Measurements from ENCODE around the gene WDR70.
"Not testable (repeated sequence)": the region's sequence is repeated elsewhere in the genome, so short reads cannot be mapped to it uniquely, and the experiment has no call there.

The WDR70 gene

DNA sequence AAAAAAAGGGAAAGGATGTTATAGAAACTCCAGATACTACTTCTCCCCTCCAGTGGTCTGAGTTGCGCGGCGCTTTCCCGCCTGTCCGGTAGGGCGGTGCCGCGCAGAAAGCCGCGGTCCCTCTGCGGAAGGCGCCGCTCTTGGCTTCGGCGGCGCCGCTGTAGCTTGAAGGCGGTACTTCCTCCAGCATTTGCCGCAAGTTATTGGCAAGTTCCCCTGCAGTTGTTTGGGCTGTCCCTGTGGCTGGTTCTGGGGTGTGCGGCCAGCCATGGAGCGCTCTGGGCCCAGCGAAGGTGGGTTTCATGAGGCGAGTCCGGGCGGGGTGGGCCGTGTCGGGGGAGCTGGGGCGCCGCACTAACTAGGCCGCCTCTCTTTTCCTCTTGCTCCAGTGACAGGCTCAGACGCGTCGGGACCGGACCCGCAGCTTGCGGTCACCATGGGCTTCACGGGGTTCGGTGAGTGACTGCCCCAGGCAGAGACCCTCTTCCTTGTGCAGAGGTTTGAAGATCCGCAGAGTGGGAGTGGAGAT lies at the start of gene WDR70:
TSS of gene WDR70 (plus strand) at position 219 of the 529 bp plus-strand sequence. CDS start at position 269, 50 bp downstream.
- DNase-seq: not testable (repeated sequence)

DNA sequence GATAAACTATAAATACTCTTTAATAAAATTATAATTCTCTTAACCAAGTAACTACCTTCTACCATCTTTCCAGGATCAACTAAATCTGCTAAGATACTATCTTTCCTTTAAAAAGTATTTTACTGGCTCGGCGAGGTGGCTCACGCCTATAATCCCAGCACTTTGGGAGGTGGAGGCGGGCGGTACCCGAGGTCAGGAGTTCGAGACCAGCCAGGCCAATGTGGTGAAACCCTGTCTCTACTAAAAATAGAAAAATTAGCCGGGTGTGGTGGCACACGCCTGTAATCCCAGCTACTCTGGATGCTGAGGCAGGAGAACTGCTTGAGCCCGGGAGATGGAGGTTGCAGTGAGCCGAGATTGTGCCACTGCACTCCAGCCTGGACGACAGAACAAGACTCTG lies 44.4 kb upstream of the WDR70 start:
- DNase-seq: not testable (repeated sequence)

DNA sequence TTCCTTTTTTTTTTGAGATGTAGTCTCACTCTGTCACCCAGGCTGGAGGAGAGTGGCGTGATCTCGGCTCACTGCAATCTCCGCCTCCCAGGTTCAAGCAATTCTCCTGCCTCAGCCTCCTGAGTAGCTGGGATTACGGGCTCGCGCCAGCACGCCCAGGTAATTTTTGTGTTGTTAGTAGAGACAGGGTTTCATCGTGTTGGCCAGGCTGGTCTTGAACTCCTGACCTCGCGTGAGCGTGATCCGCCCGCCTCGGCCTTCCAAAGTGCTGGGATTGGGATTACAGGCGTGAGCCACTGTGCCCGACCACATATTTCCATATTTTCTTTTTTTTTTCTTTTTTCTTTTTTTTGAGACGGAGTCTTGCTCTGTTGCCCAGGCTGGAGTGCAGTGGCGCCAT lies 36.4 kb upstream of the WDR70 start:
- not testable (repeated sequence) for DNase-seq

DNA sequence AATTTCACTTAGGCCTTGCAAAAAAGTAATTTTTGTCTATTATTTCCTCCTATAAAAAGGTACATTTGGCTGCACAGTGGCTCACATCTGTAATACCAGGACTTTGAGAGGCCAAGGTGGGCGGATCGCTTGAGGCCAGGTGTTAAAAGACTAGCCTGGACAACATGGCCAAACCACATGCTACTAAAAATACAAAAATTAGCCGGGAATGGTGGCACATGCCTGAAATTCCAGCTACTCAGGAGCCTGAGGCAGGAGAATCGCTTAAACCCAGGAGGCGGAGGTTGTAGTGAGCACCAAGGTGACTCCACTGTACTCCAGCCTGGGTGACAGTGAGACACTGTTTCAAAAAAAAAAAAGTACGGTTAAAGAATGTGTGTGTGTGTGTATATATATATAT lies 24.0 kb upstream of the WDR70 start:
- DNase-seq: no peak

DNA sequence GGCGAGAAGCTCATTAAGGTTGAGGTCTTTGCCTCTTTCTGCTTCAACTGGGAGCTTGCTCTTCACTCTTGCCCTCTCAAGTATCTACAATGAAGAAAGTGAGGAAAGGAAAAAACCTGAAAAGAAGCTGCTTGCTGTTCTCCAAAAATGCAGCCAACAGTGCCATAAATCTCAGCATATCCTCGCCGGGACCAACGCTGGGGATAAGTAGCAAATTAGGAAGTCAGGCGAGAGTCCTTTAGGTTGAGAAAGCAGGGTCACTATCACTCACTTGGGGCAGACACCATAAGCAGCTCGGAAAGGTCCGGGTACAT lies 8.6 kb upstream of the WDR70 start:
- no peak for DNase-seq

DNA sequence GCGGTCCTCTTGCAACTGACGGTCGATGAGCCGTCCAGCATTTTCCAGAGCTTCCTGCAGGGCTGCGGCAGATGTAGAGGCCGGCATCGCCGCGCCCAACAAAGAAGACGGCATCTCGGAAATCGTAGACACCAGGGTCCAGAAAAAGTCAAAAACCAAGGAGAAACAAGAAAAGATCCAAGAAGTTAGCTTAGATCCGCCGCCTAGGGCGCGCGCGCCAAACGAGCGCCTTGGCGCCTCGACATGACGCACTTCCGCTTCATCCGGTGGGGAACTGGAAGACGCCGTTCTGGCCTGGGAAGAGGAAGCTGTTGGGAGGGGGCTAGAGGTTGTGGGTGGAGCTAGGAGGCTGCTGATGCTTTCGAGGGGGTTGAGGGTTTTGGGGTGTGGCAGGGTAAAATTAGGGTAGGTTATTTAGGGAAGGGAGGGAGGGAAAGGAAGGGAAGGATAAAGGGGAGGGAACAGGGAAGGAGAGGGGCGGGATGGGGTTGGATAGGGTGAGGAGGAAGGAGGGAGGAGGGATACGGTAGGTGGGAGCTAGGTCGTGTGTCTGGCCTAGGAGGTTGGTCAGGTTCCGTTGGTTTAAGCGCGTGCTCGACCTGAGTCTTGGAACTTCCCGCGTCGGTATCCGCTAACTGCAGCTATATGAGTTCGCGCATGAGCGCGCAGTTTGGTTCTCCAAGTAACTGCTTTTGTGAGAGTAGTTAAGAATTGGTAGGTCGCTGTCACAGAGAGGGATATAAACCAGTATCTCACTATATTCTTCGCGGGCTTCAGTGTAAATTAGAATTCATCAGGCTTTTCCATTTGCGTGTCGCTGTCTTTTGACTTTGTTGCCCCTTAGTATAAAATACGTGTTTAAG lies 8.0 kb upstream of the WDR70 start, which contains the start of gene NUP155:
TSS of gene NUP155 (minus strand) at position 243 of the 863 bp plus-strand sequence. CDS start at position 114, 129 bp downstream.
- DNase-seq: peak; percentile 80

DNA sequence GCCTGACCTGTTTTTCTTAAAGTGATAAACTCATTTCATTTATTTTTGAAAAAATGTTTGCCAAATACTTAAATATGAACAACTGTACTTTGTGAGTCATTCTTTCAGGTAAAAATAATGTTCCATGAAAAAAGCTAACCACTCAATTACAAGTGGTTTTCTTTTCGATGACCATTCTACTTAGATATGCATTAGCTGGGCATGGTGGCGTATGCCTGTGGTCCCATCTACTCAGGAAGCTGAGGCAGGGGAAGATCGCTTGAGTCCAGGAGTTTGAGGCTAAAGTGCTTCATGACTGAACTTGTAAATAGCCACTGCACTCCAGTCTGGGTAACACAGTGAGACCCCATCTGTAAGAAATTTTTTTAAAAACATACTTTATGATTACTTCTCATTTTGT lies 4.0 kb upstream of the WDR70 start:
- DNase-seq: no peak

DNA sequence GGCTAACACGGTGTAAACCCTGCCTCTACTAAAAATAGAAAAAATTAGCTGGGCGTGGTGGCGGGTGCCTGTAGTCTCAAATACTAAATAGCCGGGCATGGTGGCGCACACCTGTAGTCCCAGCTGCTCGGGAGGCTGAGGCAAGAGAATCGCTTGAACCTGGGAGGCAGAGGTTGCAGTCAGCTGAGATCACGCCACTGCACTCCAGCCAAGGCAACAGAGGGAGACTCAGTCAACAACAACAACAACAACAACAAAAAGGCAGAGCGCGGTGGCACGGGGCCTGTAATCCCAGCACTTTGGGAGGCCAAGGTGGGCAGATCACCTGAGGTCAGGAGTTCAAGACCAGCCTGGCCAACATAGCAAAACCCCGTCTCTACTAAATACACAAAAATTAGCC lies 1.1 kb upstream of the WDR70 start:
- not testable (repeated sequence) for DNase-seq

DNA sequence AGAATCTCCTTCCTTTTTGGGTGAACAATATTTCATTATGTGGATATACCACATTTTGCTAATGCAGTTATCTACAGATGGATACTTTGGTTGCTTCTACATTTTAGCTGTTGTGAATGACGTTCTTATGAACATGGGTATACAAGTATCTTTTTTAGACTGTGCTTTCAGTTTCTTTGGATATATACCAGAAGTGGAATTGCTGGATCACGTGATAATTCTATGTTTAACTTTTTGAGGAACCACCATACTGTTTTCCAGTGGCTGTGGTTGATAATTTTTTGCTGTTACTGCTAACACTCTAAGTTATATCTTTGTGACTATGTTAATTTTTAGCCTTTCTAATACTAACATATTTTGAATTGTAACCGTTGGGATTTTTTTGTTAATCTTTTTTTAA lies 12.5 kb downstream of the WDR70 start:
- no peak for DNase-seq

DNA sequence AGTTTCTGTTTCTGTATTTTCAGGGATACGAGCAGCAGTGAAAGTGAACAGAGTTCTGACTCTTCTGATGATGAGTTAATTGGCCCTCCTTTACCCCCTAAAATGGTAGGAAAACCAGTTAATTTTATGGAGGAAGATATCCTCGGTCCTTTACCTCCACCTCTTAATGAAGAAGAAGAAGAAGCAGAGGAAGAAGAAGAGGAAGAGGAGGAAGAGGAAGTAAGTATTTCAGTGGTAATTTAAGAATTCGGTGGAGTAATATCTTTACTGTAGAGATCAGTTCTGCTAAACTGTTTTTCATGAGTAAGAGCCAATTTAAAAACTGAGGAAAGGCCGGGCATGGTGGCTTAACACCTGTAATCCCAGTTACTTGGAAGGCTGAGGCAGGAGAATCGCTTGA lies 17.2 kb downstream of the WDR70 start:
- no peak for DNase-seq

DNA sequence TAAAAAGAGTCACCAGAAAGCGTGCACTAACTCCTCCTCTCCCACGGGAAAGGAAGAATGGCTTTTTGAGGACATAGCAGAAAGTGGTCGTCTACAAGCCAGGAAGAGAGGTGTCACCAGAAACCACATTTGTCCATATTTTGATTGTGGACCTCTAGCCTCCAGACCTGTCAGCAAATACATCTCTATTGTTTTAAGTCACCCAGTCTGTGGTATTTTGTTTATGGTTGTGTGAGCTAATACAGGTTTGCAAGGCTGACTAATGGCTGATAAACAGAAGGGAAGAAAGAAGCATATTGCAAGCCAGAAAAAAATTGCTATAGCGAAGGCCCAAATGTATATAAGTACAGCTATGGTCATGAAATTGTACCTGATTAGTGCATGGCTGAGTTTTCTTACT lies 21.4 kb downstream of the WDR70 start:
- DNase-seq: no peak

DNA sequence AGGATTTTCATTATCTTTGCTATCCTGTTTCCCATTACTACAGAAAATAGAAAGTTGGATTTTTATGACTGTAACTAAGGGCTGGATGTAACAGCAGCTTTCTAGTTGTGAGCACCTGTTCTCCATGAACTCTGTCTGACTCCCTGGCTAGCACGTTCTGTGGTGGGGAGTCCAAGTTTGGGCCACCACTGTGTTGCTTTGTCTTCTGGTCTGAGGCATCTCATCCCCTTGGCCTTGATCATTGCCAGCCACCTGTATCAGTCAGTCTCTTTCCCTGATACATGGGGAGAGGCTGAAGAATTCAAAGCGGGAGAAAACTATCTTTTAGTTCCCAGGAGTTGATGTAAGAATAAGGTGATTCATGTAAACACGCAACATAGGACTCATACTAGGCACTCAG lies 33.4 kb downstream of the WDR70 start:
- no peak for DNase-seq

DNA sequence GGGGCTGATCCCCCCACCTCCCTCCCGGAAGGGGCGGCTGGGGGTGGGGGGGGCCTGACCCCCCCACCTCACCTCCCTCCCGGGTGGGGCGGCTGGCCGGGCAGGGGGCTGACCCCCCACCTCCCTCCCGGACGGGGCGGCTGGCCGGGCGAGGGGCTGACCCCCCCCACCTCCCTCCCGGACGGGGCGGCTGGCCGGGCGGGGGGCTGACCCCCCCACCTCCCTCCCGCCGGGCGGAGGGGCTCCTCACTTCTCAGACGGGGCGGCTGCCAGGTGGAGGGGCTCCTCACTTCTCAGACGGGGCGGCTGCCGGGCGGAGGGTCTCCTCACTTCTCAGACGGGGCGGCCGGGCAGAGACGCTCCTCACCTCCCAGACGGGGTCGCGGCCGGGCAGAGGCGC lies 36.3 kb downstream of the WDR70 start:
- DNase-seq: not testable (repeated sequence)

DNA sequence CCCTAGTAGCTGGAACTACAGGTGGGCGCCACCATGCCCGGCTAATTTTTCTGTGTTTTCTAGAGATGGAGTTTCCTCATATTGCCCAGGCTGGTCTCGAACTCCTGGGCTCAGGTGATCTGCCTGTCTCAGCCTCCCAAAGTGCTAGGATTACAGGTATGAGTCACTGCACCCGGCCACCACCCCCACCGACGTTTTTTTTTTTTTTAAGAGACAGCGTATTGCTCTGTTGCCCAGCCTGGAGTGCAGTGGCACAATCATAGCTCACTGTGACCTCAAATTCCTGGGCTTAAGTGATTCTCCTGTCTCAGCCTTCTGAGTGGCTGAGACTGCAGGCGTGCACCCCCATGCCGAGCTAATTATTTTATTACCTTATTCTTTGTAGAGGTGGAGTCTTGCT lies 38.2 kb downstream of the WDR70 start:
- no peak for DNase-seq

DNA sequence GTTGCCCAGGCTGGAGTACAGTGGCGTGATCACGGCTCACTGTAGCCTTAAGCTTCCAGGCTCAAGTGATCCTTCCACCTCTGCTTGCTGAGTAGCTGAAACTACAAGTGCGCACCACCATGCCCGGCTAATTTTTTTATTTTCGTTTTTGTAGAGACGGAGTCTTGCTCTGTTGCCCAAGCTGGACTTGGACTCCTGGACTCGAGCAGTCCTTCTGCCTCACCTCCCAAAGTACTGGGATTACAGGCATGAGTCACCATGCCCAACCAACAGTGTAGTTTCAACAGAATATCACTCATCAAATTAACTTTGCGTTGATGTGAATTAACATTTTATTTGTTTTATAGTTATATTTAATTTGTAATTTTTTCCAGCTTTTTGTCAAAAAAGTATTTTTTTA lies 45.3 kb downstream of the WDR70 start:
- no peak for DNase-seq

DNA sequence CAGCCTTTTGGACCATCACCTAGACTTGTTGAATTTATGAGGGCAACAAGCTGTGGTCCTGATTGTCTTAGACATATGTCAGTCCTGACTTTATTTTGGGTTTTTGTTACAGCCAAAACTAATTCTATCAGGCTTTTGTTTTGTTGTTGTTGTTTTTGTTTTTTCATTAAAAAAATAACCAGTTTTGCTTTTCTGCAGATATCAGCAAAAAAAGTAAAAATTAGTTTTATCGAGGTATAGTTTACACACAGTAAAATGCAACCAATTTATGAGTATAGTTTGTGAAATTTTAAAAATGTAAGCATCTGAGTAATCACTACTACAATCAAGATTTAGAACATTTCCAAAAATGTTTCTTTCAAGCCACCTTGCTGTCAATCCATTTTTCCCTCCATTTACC lies 48.9 kb downstream of the WDR70 start:
- no peak for DNase-seq

DNA sequence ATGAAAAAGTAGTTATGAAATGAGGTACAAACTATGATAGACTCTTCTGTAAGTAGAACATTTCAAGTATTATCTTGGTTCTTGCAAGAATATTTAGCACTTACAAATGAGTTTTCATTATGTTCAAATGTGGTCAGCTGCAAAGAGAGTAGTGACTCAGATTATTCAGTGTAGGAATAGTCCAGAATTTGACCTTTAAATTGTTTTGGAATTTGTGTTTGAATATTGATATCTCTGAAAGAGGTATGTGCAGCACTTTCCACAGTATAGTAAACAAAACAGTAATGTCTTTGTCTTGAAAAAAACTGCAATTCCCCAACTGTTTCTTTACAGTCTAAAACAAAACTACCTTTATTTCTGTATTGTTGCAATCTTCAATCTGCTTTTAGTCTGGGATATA lies 56.1 kb downstream of the WDR70 start:
- no peak for DNase-seq

DNA sequence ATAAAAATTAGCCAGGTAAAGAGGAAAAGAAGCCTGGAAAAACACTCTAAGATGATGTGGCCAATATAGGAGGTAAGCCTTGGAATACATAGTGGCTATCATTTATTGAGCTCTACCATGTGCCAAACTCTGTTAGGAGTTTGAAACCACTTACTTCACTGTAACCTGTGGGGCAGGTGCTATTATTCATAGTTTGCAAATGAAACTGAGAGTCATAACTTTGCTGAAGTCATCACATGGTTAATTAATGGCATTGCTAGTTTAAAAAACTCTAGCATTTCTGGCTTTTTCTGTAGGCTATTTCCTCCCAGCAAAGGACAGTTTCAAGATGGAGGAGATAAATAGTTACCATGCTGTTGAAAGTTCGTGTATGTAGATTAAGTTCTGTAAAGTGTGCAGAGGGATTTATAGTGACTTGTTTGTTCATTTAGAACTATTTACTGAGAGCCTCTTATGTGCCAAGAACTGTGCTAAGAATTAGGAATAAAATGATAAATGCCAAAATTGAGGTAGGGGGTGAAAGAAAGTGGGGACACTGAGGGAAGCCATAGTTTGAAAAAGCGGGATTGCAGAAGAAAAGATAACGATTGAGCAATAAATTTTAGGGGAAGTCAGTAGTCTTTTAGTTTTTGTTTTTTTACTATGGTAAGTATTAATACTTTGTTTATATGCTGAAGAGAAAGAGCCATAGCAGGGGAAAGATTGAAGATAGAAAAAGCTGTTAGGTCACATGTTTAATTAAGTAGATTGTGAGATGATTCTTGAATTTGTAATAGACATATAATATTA lies 57.2 kb downstream of the WDR70 start:
- no peak for DNase-seq

DNA sequence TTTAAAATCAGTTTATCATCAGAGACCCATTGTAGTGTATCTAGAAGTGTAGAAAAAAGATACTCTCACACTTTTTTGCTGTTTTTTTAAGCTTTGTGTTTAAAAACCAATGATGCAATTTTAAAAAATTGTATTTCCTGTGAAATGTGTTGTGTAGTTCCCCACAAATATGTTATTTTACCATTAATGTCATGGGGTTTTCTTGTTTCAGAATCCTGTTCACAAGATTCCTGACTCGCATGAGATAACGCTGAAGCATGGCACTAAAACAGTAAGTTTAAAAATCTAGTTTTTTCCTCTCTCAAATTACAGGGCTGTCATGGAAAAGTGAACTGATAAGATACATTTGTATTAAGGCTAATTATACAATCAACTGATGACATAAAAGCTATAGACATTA lies 58.6 kb downstream of the WDR70 start:
- no peak for DNase-seq

DNA sequence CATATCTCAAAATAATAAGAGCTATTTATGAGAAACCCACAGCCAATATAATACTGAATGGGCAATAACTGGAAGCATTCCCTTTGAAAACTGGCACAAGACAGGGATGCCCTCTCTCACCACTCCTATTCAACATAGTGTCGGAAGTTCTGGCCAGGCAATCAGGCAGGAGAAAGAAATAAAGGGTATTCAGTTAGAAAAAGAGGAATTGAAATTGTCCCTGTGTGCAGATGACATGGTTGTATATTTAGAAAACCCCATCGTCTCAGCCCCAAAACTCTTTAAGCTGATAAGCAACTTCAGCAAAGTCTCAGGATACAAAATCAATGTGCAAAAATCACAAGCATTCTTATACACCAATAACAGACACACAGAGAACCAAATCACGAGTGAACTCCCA lies 66.7 kb downstream of the WDR70 start:
- not testable (repeated sequence) for DNase-seq

DNA sequence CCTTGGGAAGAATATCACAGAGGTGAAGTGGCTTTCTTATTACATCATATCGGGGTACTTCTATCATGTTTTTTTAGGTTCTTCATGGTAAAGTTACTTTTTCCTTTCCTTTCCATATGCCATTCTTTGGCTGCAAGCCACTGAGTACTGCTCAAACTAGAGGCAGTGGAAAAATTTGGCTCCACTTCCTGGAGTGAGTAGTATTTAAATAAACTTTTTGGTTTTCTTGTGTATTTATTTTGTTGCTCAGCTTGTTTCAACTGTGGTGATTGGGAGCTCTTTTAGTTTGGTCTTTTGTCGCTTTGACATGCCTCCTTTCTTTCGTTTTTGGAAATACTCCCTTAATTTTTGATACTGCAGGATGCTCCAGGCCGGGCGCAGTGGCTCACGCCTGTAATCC lies 69.8 kb downstream of the WDR70 start:
- DNase-seq: no peak

DNA sequence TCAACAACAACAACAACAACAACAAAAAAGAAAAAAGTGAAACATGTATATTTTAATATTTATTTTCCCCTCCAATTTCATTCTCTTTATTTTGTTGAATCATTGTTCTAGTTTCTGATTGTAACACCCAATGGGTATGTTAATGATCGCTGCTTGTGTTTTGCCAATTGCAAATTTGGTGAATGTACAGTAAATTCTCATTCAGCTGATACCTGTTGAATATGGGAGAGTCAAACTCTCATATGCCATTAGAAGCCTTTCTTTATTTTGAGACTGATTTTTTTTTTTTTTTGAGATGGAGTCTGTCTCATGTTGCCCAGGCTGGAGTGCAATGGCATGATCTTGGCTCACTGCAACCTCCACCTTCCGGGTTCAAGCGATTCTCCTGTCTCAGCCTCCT lies 72.9 kb downstream of the WDR70 start:
- DNase-seq: not testable (repeated sequence)

DNA sequence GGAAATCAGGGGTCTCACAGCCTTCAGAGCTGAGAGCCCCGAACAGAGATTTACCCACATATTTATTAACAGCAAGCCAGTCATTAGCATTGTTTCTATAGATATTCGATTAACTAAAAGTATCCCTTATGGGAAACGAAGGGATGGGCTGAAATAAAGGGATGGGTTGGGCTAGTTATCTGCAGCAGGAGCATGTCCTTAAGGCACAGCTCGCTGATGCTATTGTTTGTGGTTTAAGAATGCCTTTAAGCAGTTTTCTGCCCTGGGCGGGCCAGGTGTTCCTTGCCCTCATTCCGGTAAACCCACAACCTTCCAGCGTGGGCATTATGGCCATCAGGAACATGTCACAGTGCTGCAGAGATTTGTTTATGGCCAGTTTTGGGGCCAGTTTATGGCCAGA lies 74.1 kb downstream of the WDR70 start:
- DNase-seq: not testable (repeated sequence)
